MV-4-11 (cell line): ENCODE measurements around the gene EXOC8.
"Not testable (repeated sequence)": the region's sequence is repeated elsewhere in the genome, so short reads cannot be mapped to it uniquely, and the experiment has no call there.

Experiments
- DNase-seq: peaks from one replicate; lab custom pipeline; 2025; lab: John Stamatoyannopoulos, UW

The EXOC8 gene

GRCh38 chr1:231351816-231352215 lies 14.2 kb upstream of the EXOC8 start:
- no peak for DNase-seq

- not testable (repeated sequence) for DNase-seq
These were observed 11.2 kb upstream of the EXOC8 start for GRCh38 chr1:231348856-231349255.

- no peak for DNase-seq
These were observed 10.8 kb upstream of the EXOC8 start for GRCh38 chr1:231348442-231348841.

- DNase-seq, result no peak
These were observed 10.3 kb upstream of the EXOC8 start for GRCh38 chr1:231347961-231348360.

DNA sequence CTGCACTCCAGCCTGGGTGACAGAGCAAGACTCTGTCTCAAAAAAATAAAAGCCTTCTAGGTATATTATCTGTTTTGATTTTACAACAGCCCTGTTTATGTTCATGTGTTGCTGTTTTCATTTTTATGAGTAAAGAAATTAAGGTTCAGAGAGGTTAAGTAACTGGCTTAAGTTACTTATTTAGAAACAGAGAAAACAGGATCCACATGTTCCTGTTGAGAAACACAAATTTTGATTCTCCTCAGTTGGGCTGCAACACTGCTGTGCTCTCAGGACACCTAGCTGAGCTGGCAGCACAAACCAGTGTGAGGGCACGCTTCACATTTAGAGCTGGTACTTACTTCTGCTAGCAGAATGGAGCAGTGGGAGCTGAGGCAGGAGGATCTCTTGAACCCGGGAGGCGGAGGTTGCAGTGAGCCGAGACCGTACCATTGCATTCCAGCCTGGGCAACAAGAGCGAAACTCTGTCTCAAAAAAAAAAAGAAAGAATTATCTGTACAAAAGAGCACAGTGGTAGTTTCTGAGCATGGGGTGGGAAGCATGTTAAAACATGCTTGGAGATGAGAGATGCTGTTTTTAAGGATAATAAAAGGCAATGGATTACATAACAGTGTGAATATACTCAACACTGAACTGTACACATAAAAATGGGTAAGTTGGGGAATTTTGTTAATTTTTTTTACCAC lies 2.8 kb upstream of the EXOC8 start:
- no peak for DNase-seq

DNA sequence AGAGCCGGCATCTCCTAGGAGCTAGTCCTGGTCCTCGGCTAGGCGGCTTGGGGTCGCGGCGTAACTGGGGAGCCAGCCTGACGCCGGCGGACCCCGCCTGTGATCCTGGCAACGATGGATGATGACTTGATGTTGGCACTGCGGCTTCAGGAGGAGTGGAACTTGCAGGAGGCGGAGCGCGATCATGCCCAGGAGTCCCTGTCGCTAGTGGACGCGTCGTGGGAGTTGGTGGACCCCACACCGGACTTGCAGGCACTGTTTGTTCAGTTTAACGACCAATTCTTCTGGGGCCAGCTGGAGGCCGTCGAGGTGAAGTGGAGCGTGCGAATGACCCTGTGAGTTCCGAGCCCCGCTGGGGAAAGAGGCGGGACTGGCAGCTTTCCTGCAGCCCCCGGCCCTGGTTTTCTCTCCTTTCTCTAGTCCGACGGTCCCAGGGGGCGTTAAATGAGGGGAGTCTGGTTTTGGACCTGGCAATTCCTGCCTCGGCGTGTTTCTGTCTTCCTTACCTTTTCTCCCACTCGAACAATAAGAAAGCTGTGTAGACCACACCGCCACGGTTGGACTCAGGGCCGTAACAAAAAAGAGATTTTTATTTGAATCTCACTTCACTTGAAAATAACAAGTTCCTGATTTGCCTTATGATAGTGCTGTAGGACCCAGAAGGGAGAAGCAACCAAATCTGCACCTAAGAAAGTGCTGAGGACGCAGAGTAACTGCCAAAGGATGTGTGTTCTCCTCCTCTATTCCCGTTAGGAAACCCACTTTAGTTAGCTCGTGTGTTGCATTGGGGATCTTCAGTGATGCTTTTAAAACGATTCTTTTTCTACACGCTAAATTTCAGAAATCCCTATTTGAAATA lies 847 bp upstream of the EXOC8 start, which contains the start of gene SPRTN:
Gene SPRTN (plus strand): TSS at position 24 of the 859 bp plus-strand sequence. CDS start 91 bp downstream, at position 115.
- DNase-seq, result no peak

GRCh38 chr1:231337043-231337471 lies 595 bp downstream of the EXOC8 start:
- DNase-seq, result no peak

GRCh38 chr1:231335663-231336602 lies 1.7 kb downstream of the EXOC8 start:
- no peak for DNase-seq

GRCh38 chr1:231334952-231335351 lies 2.7 kb downstream of the EXOC8 start:
- no peak for DNase-seq

DNA sequence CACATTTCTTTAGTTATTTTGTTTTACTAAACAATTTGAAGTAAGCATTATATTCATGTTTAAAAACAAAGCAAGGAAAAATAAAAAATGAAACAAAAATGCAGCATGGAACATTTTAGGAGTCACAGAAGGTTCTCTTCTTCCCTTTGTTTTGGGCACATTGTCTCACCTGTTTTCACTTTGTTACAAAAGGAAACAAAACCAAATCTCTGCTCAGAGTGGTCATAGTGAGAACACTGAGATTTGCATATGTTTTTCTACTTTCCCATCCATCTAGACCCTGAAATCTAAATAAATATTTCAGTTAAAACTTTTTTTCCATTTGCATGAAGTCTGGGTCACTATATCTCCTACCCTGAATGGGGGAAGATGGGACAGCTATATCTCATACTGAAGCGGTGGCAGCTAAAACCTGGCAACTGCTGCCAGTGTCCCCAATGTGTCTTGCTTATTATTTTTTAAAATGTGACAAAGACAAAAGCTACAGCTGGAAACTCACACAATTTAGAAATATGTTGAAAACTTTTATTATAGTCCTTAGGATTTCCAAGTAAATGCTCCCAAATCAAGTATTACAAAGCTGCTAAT lies 3.5 kb downstream of the EXOC8 start:
- no peak for DNase-seq

DNA sequence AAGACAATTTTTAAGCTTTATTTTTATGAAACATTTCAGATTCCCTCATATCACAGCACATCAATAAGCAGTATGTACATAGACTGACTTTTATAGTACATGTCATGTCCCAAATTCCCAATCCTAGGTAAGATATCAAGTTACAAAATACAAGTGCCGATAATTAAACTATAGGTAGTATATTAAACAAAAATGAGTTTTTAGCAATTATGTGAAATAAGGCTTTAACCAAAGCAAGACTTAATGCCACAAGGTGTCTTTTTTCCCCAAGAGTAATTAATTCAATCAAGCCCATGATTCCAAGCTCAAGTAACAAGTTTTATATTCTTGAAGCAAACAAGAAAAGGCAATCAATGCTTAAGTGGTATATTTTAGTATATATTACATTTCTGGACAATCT lies 4.9 kb downstream of the EXOC8 start:
- no peak for DNase-seq

GRCh38 chr1:231329483-231329882 lies 8.2 kb downstream of the EXOC8 start:
- no peak for DNase-seq

DNA sequence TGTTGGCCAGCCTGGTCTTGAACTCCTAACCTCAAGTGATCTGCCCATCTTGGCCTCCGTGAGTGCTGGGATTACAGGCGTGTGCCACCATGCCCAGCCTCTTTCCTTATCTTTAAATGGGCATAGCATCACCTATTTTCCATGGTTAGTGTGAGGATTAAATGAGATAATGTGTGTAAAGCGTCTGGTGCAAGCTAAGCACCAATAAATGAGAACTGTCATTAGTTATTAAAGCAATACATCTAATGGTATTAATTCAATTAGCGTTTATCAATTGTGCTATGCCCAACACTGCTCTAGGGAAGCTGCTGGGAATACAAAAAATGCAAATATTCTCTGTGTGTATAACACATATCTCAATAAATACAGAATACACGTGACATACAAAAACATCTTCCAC lies 10.0 kb downstream of the EXOC8 start:
- DNase-seq, result no peak

DNA sequence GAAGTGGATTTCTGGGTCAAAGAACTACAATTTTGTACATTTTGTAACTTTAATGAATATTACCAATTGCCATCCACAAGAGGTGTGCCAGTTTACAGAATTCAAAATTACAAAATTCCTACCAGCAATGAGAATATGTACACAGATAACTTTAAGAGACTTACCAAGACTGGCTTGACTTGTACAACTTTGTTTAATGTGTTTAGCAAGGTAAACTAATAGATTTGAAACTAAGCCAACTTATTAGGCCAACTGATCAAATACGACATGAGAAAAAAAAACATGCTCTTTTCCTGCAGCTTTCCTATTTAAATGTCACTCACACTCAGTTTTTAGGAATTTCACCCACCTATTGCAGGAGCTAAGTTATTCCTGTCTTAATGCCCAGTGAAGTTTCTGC lies 11.4 kb downstream of the EXOC8 start:
- no peak for DNase-seq

- DNase-seq, result no peak
These were observed 13.0 kb downstream of the EXOC8 start for GRCh38 chr1:231324660-231325059.

GRCh38 chr1:231322880-231323530 lies 14.6 kb downstream of the EXOC8 start:
- DNase-seq, result no peak

DNA sequence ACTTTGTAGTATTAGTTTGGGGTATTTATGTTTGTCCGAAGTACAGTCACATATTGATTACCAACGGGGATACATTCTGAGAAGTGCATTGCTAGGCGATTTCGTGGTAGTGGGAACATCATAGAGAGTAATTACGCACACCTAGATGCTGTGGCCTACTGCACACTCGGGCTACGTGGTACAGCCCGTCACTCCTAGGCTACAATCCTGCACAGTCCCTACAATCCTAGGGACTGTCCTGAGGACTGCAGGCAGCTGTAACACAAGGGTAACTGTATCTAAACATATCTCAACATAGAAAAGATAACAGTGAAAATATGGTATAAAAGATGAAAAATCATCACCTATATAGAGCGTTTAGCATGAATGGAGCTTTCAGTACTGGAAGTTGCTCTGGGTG lies 18.6 kb downstream of the EXOC8 start:
- DNase-seq, result no peak

GRCh38 chr1:231318568-231318967 lies 19.1 kb downstream of the EXOC8 start:
- no peak for DNase-seq

- DNase-seq, result no peak
These were observed 19.7 kb downstream of the EXOC8 start for GRCh38 chr1:231318015-231318355.

DNA sequence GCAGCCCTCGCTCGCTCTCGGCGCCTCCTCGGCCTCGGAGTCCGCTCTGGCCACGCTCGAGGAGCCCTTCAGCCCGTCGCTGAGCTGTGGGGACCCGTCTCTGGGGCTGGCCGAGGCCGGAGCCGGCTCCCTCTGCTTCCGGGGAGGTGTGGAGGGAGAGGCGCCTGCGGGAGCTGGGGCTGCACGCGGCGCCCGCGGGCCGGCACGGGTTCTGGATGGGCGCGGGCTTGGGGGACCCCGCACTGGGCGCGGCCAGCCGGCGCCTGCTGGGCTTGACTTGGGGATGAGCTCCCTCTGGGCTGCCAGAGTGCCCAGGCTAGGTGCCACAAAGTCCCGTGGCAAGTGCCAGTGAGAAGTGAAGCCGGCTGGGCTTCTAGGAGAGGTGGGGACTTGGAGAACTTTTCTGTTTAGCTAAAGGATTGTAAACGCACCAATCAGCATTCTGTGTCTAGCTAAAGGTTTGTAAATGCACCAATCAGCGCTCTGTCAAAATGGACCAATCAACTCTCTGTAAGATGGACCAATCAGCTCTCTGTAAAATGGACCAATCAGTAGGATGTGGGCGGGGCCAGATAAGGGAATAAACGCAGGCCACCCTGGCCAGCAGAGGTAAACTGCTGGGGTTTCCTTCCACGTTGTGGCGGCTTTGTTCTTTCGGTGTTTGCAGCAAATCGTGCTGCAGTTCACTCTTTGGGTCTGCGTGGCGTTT lies 20.2 kb downstream of the EXOC8 start:
- no peak for DNase-seq

DNA sequence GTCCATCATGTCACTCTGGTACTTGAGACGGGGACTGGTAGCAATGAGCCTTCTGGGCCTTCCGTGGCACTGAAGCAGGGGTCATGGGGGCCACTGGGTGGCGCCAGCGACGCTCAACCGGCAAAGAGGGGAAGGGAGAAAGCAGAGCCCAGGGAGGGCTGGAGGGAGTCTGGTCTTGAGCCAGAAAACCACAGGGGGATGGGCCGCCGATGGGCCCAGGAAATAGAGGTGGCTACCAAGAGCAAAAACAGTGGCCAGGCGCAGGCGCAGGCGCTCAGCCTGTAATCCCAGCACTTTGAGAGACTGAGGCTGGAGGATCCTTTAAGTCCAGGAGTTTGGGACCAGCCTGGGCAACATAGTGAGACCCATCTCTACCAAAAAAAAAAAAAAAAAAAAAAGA lies 21.8 kb downstream of the EXOC8 start:
- DNase-seq, result peak; percentile 41
